K562 (cell line): Measurements from ENCODE around the gene KIF5C. TPM values are rescaled to one million over a fixed set of nuclear protein-coding genes. Genes with fewer than 3 reads are reported as not detected.

ENCODE experiments used
- ATAC-seq: fragments of 200-7000 bp; cut with Tn5 transposase; 3 replicates; pipeline ENCODE4 v1.9.1; 2020; ENCODE audit warnings: moderate library complexity
- BruUV-seq: library from RNA; stranded (reverse); fragments of 400-500 nt; replicated peaks from 2 replicates; lab custom pipeline; 2021; lab: Mats Ljungman, UMichigan
- CTCF ChIA-PET: fragments of 300-600 bp; formaldehyde crosslinking; extraction: SDS; loops from one replicate; lab custom pipeline; 2021; ENCODE audit warnings: low intra/inter-chr PET ratio; lab: Yijun Ruan, JAX
- POLR2A ChIA-PET: fragments of 300-600, 350-650 bp; sonication (Branson Sonifier 250); formaldehyde crosslinking; extraction: SDS; loops from one replicate; lab custom pipeline; 2021; ENCODE audit warnings: antibody characterized with exemption, inconsistent platforms; lab: Yijun Ruan, JAX
- DNase-seq, 4 experiments: peaks; one replicate each; pipeline versions ENCODE4 v3.0.0 to v3.0.0-alpha.2; 2011 to 2018; ENCODE audit warnings: low spot score in 3 of 4, mixed read lengths in 3 of 4; ENCODE audit errors: extremely low read depth in 1 of 4
- FAIRE-seq: peaks from 2 replicates; lab custom pipeline; 2011; peaks lifted over from hg19 to GRCh38; lab: Jason Lieb, UNC
- H2AFZ ChIP-seq: 2 replicates; pipeline ENCODE4 v1.6.0; 2011; ENCODE audit warnings: low read depth, low read length, control low read depth, inconsistent platforms
- H3K27ac ChIP-seq: fragments of 200-600 bp; 3 replicates; pipeline ENCODE4 v1.8.0; 2011; ENCODE audit warnings: low read depth, mild to moderate bottlenecking, control low read depth, inconsistent platforms, low read length, moderate library complexity, mixed read lengths; ENCODE audit errors: extremely low read depth
- H3K27me3 ChIP-seq, 2 experiments: fragments of 300-600 bp in 1 of 2; 2 replicates in 1 of 2; 3 replicates in 1 of 2; pipeline versions ENCODE4 v1.6.0 to v1.8.0; 2011; ENCODE audit warnings: inconsistent platforms in 2 of 2, low read length in 2 of 2, mild to moderate bottlenecking in 1 of 2, mixed read lengths in 1 of 2, moderate library complexity in 1 of 2; ENCODE audit not compliant: control insufficient read depth in 2 of 2, insufficient read depth in 2 of 2
- H3K36me3 ChIP-seq: fragments of 300-600 bp; 3 replicates; pipeline ENCODE4 v1.8.0; 2011; ENCODE audit warnings: mild to moderate bottlenecking, low read length, inconsistent platforms; ENCODE audit not compliant: control insufficient read depth, insufficient read depth
- H3K4me1 ChIP-seq, 2 experiments: fragments of 200-600 bp in 1 of 2; replicated peaks in 1 of 2; 2 replicates in 1 of 2; 3 replicates in 1 of 2; pipeline versions ENCODE4 v1.5.1 to v1.8.0; 2011; ENCODE audit warnings: inconsistent platforms in 2 of 2, low read length in 2 of 2, mild to moderate bottlenecking in 1 of 2, mixed read lengths in 1 of 2, moderate library complexity in 1 of 2; ENCODE audit not compliant: control insufficient read depth in 2 of 2, insufficient read depth in 2 of 2
- H3K4me2 ChIP-seq: 2 replicates; pipeline ENCODE4 v1.6.1; 2011; ENCODE audit warnings: low read length, control low read depth, inconsistent platforms, mixed read lengths; ENCODE audit not compliant: insufficient read depth
- H3K4me3 ChIP-seq: fragments of 200-600 bp; sonication (generic), shearing (Covaris generic); 2 replicates; pipeline ENCODE4 v1.5.1; 2016; ENCODE audit warnings: control low read depth, inconsistent platforms
- H3K79me2 ChIP-seq: fragments of 200-600 bp; 3 replicates; pipeline ENCODE4 v1.8.0; 2011; ENCODE audit warnings: low read length, inconsistent platforms; ENCODE audit not compliant: control insufficient read depth, insufficient read depth
- H3K9ac ChIP-seq, 2 experiments: 2 replicates each; pipeline versions ENCODE4 v1.6.0 to v1.6.1; 2011; ENCODE audit warnings: low read depth in 2 of 2, low read length in 2 of 2, control low read depth in 1 of 2, inconsistent platforms in 1 of 2, mild to moderate bottlenecking in 1 of 2, mixed read lengths in 1 of 2; ENCODE audit not compliant: insufficient read depth in 1 of 2
- H3K9me1 ChIP-seq: one replicate; pipeline ENCODE4 v1.6.0; 2011; ENCODE audit warnings: inconsistent platforms, mild to moderate bottlenecking, low read length, moderate library complexity; ENCODE audit not compliant: control insufficient read depth, insufficient read depth
- H3K9me3 ChIP-seq: replicated peaks from 2 replicates; pipeline ENCODE4 v1.5.1; 2011; ENCODE audit warnings: low read depth, low read length, inconsistent platforms; ENCODE audit not compliant: control insufficient read depth, insufficient read depth
- H4K20me1 ChIP-seq: replicated peaks from 2 replicates; pipeline ENCODE4 v1.6.1; 2011; ENCODE audit warnings: low read length, inconsistent platforms, mixed read lengths; ENCODE audit not compliant: control insufficient read depth, insufficient read depth
- ARHGAP35 ChIP-seq: fragments of 450-650 bp; IDR thresholded peaks from 2 replicates; pipeline ENCODE4 v1.6.1; 2018; ENCODE audit not compliant: partially characterized antibody
- ETV6 ChIP-seq, 3 experiments: fragments of 150-350 bp in 1 of 3; sonication (generic) in 1 of 3; formaldehyde crosslinking in 1 of 3; IDR thresholded peaks; 2 replicates each; pipeline versions ENCODE4 v1.6.1 to v1.8.0; 2014 to 2022; ENCODE audit warnings: borderline replicate concordance in 2 of 3, low read depth in 2 of 3, antibody characterized with exemption in 1 of 3, low read length in 1 of 3, mild to moderate bottlenecking in 1 of 3, missing genetic modification reagents in 1 of 3
- FOXK2 ChIP-seq, 2 experiments: fragments of 450-650 bp; IDR thresholded peaks in 1 of 2; conservative IDR thresholded peaks in 1 of 2; 2 replicates each; pipeline ENCODE4 v1.6.1; 2016; ENCODE audit warnings: low read depth in 2 of 2, mild to moderate bottlenecking in 1 of 2
- NCOA2 ChIP-seq, 2 experiments: fragments of 450-650 bp; IDR thresholded peaks; 2 replicates each; pipeline ENCODE4 v1.6.1; 2018; ENCODE audit warnings: mild to moderate bottlenecking in 2 of 2, moderate library complexity in 1 of 2; ENCODE audit not compliant: partially characterized antibody in 2 of 2
- NFIC ChIP-seq: fragments of 450-650 bp; IDR thresholded peaks from 2 replicates; pipeline ENCODE4 v1.6.1; 2017; ENCODE audit warnings: mild to moderate bottlenecking, inconsistent platforms
- NR0B1 ChIP-seq: fragments of 450-650 bp; IDR thresholded peaks from one replicate; pipeline ENCODE4 v1.6.1; 2018; ENCODE audit warnings: mild to moderate bottlenecking, moderate library complexity; ENCODE audit not compliant: partially characterized antibody
- PCBP2 ChIP-seq: fragments of 200-400 bp; formaldehyde crosslinking; IDR thresholded peaks from 2 replicates; pipeline ENCODE4 v1.6.1; 2018; ENCODE audit warnings: low read length, low read depth, mild to moderate bottlenecking, moderate library complexity; ENCODE audit not compliant: poor library complexity, severe bottlenecking
- PML ChIP-seq: IDR thresholded peaks from 2 replicates; pipeline ENCODE4 v1.6.1; 2012; ENCODE audit warnings: low read length, inconsistent platforms
- SNRNP70 ChIP-seq: fragments of 200-400 bp; formaldehyde crosslinking; optimal IDR thresholded peaks from 2 replicates; pipeline ENCODE3; 2017; ENCODE audit warnings: low read depth, low read length
- YY1 ChIP-seq, 3 experiments: IDR thresholded peaks; 2 replicates each; pipeline ENCODE4 v1.6.1; 2011; ENCODE audit warnings: low read length in 2 of 3, mild to moderate bottlenecking in 2 of 3, moderate library complexity in 2 of 3, borderline replicate concordance in 1 of 3, control low read depth in 1 of 3, low read depth in 1 of 3; ENCODE audit not compliant: insufficient read depth in 3 of 3, insufficient replicate concordance in 2 of 3, control insufficient read depth in 1 of 3, insufficient read length in 1 of 3; ENCODE audit errors: extremely low read depth in 1 of 3
- ZNF589 ChIP-seq: fragments of 200-800 bp; sonication (Bioruptor generic); IDR thresholded peaks from 2 replicates; pipeline ENCODE4 v1.6.1; 2016; ENCODE audit warnings: low read depth, missing genetic modification characterization, missing compliant biosample characterization
- WGBS: fragments of 100-300 bp; shearing (Covaris generic); methylation state at CpG from one replicate; pipeline ENCODE4 v1.1.6; 2016; ENCODE audit warnings: low coverage, mixed read lengths; ENCODE audit not compliant: insufficient coverage; ENCODE audit errors: missing lambda C conversion rate; 5-methylcytosine and 5-hydroxymethylcytosine counted together
- in situ Hi-C: fragments of 300-500 bp; cut with MboI; formaldehyde crosslinking; loops from 4 replicates; pipeline ENCODE4 v1.15.0; 2018; ENCODE audit warnings: inconsistent platforms, mixed read lengths
- intact Hi-C: fragments of 100-400 bp; cut with micrococcal nuclease; formaldehyde crosslinking; loops from 2 replicates; pipeline ENCODE4 v1.14.2; 2022
- polyA plus RNA-seq, 8 experiments: library from polyadenylated mRNA; depleted of rRNA in 4 of 8; stranded (reverse) in 5 of 8; unstranded in 3 of 8; fragments of >200 nt; fragmentation: Nextera tagmentation in 2 of 8; fragmentation: Illumina TruSeq in 1 of 8; extraction: Ambion mirVana in 2 of 8; extraction: Trizol in 1 of 8; gene quantifications; 2 replicates each; pipeline versions ENCODE4 v1.2.1 to v1.2.3, GENCODE V29; 2011 to 2014; ENCODE audit warnings: inconsistent platforms in 1 of 8, missing spikeins in 1 of 8
- total RNA-seq, 7 experiments: library from RNA; depleted of rRNA in 6 of 7; stranded (reverse); fragments of >200 nt in 6 of 7; fragmentation: Illumina TruSeq in 2 of 7; extraction: Trizol in 2 of 7; gene quantifications; 2 replicates each; pipeline versions ENCODE4 v1.2.1 to v1.2.3, GENCODE V29; 2011 to 2021; ENCODE audit warnings: low replicate concordance in 1 of 7
- TF ChIP-seq, protein P1 (sequence below): fragments of 450-650 bp; IDR thresholded peaks from 2 replicates; pipeline ENCODE4 v1.6.1; 2016; ENCODE audit warnings: missing biosample characterization, missing genetic modification characterization
- TF ChIP-seq, protein P2 (sequence below), 2 experiments: fragments of 450-650 bp in 1 of 2; IDR thresholded peaks; 2 replicates each; pipeline ENCODE4 v1.6.1; 2011 to 2017; ENCODE audit warnings: low read depth in 2 of 2, antibody characterized with exemption in 1 of 2, borderline replicate concordance in 1 of 2, low read length in 1 of 2, mild to moderate bottlenecking in 1 of 2, mixed read lengths in 1 of 2; ENCODE audit not compliant: control insufficient read depth in 1 of 2

KIF5C gene
- total and polyA plus RNA-seq, 9 of the 15 experiments (the other 6 are each of a cell fraction or from before 2014, with no cell fraction given): 0.01 to 0.09 (median 0.01) TPM; not detected in 6

DNA sequence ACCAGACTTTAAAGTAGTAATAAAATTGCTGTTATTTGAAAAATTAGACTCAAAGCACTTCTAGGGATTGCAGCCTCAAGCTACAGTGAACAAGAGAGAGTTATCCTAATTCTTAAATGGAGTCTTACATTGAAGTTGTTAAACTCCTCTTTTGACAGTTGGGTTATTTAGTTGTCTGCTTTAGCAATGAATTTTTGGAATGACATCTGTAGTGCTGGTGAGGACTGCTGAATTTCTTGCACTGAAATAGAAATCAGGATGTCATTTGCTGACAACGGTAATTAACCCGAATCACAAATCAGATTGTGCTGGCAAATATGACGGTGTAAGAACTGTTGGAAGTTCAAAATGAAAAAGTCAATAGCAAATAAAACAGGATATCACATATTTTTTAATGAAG, 85.5 kb downstream of the KIF5C start (continued):
- TF ChIP-seq, protein P1, sequence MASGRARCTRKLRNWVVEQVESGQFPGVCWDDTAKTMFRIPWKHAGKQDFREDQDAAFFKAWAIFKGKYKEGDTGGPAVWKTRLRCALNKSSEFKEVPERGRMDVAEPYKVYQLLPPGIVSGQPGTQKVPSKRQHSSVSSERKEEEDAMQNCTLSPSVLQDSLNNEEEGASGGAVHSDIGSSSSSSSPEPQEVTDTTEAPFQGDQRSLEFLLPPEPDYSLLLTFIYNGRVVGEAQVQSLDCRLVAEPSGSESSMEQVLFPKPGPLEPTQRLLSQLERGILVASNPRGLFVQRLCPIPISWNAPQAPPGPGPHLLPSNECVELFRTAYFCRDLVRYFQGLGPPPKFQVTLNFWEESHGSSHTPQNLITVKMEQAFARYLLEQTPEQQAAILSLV (tag): no peak

DNA sequence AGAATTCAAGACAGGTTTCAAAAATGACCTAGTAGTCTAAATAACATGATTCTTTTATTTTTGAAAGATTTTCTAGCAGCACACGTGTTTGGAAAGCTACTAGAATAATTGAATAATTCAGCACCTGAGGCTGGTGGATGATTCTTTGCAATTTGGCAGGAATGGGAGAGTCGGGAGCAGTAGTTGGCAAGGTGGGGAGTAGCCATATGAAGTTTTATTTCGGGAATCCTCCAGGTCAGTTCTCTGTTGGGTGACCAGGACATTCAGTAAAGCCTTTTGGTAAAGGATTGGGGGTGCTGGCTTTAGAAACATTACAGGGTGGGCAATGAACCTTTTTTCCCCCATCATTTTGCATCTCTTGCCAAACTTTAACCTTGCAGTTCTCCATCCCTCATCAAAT, 88.4 kb downstream of the KIF5C start:
- H3K9me3 ChIP-seq: no peaks in the 10 kb centered on the region
- no TSS peak for BruUV-seq
- H3K9me1 ChIP-seq: no peaks in the 10 kb centered on the region
- H3K4me3 ChIP-seq: no peak overlapping the region
- no peak for ATAC-seq
- H3K9ac ChIP-seq: no peak overlapping the region
- no peak for DNase-seq
- H3K27ac ChIP-seq: no peak overlapping the region
- ChIA-PET CTCF (no interaction called here), POLR2A (interaction anchor here (0.7 to 0.9 kb wide), 2 partner anchors 11 to 156 kb away, joined by 3 to 5 read pairs; no protein-coding TSS in a partner anchor)
- H4K20me1 ChIP-seq: no peaks in the 10 kb centered on the region
- no peak overlapping the region for H3K4me2 ChIP-seq
- WGBS: 6% methylated on average over 3 of the region's 3 CpGs
- H3K27me3 ChIP-seq: peaks cover 2 to 11% of the 10 kb centered on the region in 2 experiments; a peak in 2 of 5 replicates
- no peak overlapping the region for H2AFZ ChIP-seq
- no peaks in the 10 kb centered on the region for H3K79me2 ChIP-seq
- no peak for FAIRE-seq
- no peaks in the 10 kb centered on the region for H3K4me1 ChIP-seq
- intact Hi-C loops: no loop called here
- no peaks in the 10 kb centered on the region for H3K36me3 ChIP-seq
- in situ Hi-C loops: no loop called here
- TF ChIP-seq NCOA2 (IDR thresholded peaks at IDR 0.05; ENCODE audit: partially characterized antibody in 2 of 2) (no peak), SNRNP70 (no peak), NR0B1 (no peak), YY1 (IDR thresholded peaks at IDR 0.05; ENCODE audit: borderline replicate concordance in 1 of 3, control insufficient read depth in 1 of 3, extremely low read depth in 1 of 3, insufficient read depth in 3 of 3, insufficient read length in 1 of 3, insufficient replicate concordance in 2 of 3, low read depth in 1 of 3, low read length in 2 of 3) (no peak), PCBP2 (no peak), ETV6 (IDR thresholded peaks at IDR 0.05; ENCODE audit: borderline replicate concordance in 1 of 2, low read depth in 2 of 2, low read length in 1 of 2) (no peak), ETV6 (CRISPR knock-in tag; IDR thresholded peaks at IDR 0.05; ENCODE audit: borderline replicate concordance) (no peak), ZNF589 (CRISPR knock-in tag) (no peak), FOXK2 (conservative IDR thresholded peaks at IDR 0.05 in 1 of 2, IDR thresholded peaks at IDR 0.05 in 1 of 2; ENCODE audit: low read depth in 2 of 2) (no peak), NFIC (no peak), ARHGAP35 (no peak), PML (no peak)
- TF ChIP-seq, protein P2, sequence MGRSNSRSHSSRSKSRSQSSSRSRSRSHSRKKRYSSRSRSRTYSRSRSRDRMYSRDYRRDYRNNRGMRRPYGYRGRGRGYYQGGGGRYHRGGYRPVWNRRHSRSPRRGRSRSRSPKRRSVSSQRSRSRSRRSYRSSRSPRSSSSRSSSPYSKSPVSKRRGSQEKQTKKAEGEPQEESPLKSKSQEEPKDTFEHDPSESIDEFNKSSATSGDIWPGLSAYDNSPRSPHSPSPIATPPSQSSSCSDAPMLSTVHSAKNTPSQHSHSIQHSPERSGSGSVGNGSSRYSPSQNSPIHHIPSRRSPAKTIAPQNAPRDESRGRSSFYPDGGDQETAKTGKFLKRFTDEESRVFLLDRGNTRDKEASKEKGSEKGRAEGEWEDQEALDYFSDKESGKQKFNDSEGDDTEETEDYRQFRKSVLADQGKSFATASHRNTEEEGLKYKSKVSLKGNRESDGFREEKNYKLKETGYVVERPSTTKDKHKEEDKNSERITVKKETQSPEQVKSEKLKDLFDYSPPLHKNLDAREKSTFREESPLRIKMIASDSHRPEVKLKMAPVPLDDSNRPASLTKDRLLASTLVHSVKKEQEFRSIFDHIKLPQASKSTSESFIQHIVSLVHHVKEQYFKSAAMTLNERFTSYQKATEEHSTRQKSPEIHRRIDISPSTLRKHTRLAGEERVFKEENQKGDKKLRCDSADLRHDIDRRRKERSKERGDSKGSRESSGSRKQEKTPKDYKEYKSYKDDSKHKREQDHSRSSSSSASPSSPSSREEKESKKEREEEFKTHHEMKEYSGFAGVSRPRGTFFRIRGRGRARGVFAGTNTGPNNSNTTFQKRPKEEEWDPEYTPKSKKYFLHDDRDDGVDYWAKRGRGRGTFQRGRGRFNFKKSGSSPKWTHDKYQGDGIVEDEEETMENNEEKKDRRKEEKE (IDR thresholded peaks at IDR 0.05; ENCODE audit: borderline replicate concordance in 1 of 2, control insufficient read depth in 1 of 2, low read depth in 2 of 2, low read length in 1 of 2): no peak
